ACHN (cell line): ENCODE results near the gene TPSG1.
"Not testable (repeated sequence)": the region's sequence is repeated elsewhere in the genome, so short reads cannot be mapped to it uniquely, and the experiment has no call there.

Experiments
- DNase-seq: peaks from one replicate; pipeline ENCODE4 v3.0.0-alpha.2; 2015
- in situ Hi-C: cut with HindIII; loops from 2 replicates; pipeline ENCODE4 v1.10.0; 2017; ENCODE audit warnings: low sequenced_read_pairs, low pct_ligation_motif_present, low pct_unique_long_range_greater_than_20kb

TPSG1 gene

DNA sequence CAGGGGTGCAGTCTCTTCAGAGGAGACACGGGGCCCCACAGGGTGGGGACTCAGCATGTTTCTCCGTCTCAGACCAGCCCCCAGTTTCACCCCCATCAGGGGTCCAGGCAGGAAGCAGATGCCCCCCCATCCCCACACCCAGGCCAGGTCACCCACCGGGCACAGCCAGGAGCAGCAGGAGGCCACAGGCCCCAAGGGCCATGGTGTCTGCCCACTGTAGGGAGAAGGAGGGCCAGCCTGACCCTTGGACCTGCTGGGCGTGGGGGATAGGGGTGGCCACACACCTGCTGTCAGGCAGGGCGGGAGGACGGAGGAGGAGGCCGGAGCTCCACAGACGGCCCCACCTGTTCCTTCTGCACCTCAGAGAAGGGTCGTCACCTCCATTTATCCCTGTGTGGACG is at the start of gene TPSG1:
Gene TPSG1 (minus strand): TSS at position 218 of the 401 bp plus-strand sequence. CDS start 16 bp downstream, at position 202.
- no peak for DNase-seq
- in situ Hi-C loops: no loop called here

DNA sequence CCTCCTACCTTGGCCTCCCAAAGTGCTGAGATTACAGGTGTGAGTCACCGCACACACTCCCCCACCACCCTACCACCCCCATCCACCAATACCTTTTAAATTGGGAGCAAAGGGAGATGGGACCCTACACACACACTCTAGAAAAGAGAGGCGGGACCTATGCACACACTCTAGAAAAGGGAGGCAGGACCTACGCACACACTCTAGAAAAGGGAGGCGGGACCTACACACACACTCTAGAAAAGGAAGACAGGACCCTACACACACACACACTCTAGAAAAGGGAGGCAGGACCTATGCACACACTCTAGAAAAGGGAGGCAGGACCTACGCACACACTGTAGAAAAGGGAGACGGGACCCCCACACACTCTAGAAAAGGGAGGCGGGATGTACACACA is 49.7 kb upstream of the TPSG1 start:
- in situ Hi-C loops: loop anchor here (25.0 kb wide), 2 partner anchors 113 to 137 kb away; no protein-coding TSS in a partner anchor
- DNase-seq: no peak

DNA sequence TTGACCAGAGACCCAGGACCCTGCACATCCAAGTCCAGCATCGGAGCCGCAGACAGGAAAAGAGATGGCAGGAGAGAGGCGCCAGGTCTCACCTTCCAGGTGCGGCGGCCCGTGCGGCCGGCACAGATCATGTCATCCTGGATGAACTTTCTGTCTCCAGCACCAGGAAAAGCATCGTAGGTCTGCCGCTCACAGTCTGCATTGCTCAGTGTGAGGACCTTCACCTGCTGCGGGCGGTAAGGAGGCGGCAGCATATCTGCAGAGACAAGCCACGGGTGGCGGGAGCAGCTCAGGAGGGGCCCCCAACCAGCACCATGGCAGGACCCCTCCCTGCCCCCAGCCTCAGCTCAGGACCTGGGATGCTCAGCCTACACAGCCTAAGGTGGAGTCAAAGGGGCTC is 48.7 kb upstream of the TPSG1 start:
- DNase-seq: no peak
- in situ Hi-C loops: no loop called here

DNA sequence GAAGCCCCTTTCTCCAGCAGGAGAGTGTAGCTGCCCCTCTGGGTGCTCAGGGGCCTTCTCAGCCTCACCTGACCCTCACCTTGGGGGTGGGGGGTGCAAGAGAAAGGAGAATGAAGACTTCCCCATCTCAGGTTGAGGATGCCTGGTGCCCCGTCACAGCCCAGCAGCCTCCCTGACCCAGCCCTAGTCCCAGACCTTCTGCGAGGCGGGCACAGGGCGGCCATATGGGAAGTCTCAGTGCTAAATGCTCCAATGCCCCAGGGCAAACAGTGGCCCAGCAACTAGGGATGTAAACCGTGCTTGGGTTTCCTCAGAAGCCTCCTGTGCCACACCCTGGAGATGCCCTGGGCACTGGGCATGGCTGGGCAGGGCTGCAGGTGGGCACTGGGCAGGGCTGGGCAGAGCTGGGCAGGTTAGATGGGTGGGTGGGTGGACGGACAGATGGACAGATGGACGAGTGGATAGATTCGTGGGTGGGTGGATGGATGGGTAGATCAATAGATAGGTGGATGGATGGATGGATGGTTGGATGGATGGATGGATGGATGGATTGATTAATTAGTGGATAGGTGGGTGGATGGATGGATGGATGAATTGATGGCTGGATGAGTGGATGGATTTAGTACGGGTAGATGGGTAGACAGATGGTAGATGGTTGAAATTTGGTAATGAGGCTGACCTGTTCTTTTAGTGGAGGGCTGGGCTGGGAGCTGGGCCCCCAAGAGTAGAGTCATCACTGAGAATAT is 47.6 kb upstream of the TPSG1 start:
- in situ Hi-C loops: no loop called here
- no peak for DNase-seq

DNA sequence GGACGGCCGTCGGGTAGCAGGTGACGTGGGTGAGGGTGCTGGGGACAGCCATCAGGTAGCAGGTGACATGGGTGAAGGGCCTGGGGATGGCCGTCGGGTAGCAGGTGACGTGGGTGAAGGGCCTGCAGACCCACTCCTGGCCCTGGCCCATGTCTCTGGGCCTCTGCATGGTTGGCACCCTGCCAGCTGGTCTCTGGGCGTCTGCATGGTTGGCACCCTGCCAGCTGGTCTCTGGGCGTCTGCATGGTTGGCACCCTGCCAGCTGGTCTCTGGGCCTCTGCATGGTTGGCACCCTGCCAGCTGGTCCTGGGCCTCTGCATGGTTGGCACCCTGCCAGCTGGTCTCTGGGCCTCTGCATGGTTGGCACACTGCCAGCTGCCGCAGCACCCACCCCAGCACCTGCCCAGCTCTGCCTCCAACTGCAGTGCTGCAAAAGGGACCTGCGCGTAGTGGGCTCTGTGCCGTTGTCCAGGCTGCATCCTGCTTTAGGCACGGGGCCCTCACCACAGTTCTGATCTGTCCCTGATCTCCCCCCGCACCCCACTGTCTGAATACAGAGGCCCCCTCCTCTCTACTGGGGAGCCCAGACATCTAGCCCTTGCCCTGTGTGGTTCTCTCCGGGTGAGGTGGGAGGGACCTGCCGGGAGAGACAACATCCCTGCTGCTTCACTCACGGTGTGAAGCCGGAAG is 46.8 kb upstream of the TPSG1 start:
- in situ Hi-C loops: not testable (repeated sequence)
- peak; percentile 16 for DNase-seq

DNA sequence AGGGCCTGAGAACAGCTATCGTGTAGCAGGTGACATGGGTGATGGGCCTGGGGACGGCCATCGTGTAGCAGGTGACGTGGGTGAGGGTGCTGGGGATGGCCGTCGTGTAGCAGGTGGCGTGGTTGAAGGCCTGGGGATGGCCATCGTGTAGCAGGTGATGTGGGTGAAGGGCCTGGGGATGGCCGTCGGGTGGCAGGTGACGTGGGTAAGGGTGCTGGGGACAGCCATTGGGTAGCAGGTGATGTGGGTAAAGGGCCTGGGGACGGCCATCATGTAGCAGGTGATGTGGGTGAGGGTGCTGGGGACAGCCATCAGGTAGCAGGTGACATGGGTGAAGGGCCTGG is 46.3 kb upstream of the TPSG1 start:
- no peak for DNase-seq
- in situ Hi-C loops: no loop called here

DNA sequence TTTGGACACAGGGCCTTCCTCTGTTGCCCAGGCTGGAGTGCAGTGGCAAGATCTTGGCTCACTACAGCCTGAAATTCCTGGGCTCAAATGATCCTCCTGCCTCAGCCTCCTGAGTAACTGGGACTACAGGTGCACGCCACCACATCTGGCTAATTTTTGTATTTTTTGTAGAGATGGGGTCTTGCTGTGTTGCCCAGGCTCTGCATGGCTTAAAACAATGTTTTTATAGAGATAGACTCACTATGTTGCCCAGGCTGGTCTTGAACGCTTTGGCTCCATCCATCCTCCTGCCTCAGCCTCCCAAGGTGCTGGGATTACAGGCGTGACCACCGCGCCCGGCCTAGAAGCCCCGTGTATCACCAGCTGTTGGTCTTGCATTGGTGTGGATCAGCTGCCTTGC is 44.4 kb upstream of the TPSG1 start:
- in situ Hi-C loops, DNase-seq: not testable (repeated sequence)

DNA sequence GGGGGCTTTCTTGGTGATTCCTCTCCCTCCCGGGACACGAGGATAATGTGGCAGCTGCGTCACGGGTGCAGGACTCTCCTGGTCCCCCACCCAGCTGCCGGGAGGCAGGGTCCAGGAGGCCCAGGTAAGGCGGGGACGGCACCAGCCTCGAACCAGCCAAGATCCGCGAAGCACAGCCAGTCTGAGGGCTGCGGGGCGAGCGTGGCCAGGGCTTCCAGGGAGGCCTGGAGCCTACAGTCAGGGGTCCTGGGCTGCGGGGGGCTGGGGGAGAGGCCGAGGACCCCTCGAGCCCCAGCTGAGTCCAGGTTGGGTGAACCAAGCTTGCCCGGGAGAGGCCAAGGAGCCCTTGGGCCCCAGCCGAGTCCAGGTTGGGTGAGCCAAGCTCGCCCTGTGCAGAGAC is 40.8 kb upstream of the TPSG1 start:
- DNase-seq: no peak
- in situ Hi-C loops: no loop called here

DNA sequence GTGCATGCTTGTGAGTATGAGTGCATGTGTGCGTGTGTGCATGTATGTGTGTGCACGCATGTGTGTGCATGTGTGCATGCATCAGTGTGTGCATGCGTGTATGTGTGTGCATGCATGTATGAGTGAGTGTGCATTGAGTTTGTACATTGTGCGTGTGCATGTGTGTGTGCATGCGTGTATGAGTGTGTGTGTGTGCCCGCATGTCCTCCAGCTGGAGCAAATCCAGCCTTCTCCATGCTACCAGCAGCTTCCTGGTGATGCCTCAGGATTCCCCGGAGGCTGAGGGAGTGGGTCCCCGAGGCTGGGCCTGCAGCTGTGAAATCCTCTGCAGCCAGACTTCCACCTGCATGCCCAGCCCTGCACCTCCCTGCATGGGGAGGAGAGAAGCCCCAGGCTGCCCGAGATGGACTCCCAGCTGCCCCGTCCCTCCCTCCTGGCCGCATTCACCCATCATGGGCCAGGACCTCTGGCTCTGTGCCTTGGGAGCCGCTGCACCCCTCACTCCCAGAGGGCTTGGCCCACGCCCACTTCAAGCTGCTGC is 40.1 kb upstream of the TPSG1 start:
- in situ Hi-C loops: no loop called here
- no peak for DNase-seq

DNA sequence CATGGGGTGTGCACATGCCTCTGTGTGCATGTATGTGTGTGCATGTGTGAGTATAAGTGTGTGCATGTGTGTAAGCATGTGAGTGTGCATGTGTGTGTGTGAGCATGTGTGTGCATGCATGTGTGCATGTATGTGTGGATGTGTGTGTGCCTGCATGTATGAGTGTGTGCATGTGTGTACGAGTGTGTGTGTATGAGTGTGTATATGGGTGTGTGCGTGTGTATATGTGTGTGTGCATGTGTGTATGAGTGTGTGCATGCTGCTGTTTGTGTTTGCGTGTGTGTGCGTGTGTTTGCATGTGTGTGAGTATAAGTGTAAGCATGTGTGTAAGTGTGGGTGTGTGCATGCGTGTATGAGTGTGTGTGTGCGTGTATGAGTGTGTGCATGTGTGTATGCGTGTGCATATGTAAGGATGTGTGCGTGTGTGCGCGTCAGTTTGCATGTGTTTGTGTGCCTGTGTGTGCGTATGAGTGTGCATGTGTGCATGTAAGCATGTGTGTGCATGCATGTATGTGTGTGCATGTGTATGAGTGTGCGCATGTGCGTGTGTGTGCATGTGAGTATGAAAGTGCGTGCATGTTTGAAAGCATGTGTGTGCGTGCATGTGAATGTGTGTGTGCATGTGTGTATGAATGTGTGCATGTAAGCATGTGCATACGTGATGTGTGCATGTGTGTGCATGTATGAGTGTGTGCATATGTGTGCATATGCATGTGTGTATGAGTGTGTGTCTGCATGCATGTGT is 39.4 kb upstream of the TPSG1 start:
- DNase-seq: no peak
- in situ Hi-C loops: no loop called here

DNA sequence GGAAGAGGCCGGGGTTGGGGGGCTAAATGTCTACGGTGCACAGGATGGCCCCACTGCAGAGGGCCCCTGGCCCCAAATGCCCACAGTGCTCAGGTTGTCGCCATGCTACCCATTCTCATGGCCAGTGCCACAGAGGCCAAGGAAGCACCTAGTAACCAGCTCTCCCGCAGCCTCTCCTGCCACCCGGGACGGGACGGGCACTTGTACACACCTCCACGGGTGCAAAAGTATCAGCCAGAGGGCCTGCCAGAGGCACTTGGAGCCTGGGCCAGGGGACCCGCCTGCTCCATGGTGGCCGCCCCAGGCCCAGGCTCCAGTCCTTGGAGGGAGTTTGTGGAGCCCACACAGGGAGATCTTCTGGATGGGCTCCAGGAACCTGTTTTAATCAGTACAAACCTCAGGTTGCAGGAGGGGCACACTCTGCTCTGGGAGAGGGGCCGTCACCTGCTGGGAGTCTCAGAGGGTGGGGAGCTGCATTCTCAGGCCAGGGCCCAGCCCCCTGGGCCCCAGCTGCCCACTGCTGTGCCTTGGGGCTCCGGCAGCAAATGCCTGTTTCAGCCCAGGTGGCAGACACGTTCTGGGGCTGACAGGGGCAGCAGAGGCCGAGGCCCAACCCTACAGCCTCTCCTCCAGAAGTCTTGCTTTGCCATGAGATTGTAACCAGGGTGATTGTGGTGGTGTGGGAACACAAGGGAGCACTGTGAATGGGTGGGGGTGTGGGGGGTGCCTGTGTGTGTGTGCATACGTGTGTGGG is 38.7 kb upstream of the TPSG1 start:
- no peak for DNase-seq
- in situ Hi-C loops: no loop called here

DNA sequence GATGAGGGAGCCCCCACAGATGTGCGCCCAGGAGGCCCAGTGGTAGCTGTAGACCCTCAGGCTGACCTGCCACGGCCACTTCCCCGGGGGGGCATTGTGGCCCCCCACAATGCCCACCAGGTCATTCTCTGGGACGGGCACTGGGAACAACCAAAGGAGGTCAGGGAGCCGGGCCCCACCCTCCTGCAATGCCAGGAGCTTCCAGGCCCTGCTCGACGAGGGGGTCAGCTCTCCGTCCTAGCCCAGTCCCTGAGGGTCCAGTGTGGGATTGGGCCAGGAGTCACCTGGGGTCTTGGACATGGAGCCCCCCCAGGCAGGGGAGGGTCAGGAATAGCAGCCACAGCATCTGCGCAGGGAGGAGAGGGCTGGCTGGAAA is 37.8 kb upstream of the TPSG1 start:
- in situ Hi-C loops: no loop called here

DNA sequence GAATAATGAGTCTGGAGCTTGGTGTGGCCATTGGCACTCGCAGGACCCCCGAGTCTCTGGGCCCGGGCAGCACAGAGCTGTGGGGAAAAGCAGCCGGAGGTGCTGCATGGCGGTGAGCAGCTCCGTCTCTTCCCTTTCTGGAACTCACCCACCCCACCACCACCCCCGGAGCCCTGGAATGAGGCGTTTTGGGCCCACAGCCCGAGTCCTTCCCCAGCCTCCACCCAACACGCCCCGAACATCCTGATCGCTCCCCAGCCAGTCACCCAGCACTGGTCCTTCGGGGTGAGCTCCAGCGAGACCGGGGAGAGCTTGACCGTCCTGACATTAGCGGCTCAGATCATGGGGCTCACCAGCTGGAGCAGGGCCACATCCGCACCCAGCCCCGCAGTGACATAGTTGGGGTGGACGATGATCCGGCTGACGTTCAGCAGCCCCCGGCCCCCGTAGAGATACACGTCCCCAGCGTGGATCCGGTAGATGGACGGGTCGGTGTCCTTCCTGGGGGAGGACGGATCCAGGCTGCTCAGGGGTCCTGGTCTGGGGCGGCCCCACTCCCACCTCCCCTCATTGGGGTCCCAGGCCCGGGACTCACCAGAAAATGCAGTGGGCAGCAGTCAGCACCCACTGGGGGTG is 37.3 kb upstream of the TPSG1 start:
- in situ Hi-C loops: no loop called here

More for the DNA sequence above, 37.8 kb upstream of the TPSG1 start:
- DNase-seq: no peak

DNA sequence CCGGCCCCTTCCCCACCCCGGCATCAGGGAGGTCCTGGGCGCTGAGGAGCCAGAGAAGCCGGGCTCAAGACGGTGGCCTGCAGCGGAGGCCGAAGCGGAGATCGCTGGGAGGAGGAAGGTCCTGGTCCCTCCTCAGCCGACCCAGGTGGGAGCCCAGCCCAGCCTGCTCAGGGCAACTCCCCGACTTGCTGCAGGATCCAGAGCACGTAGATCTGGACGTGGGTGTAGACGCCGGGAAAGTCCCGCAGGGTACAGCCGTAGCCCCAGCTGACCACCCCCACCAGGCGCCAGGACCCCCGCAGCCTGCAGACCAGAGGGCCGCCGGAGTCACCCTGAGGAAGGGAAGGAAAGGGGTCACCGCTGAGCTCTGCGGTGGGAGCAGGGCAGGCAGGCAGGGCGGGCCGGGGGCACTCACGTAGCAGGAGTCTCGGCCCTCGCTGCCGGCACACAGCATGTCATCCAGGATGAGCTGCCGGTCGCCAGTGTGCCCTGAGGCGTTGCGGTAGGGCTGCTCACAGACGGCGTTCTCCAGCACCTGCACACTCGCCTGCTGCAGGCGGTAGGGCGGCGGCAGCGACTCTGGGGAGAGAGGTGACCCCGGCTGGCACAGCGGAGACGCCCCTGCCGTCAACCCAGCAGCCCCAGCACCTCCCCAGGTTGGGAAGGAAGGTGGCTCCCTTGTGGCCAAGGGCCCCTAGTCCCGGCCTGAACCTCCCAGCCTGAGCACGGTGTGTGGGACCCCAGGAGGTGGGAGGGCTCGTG is 36.2 kb upstream of the TPSG1 start:
- no peak for DNase-seq

More for the DNA sequence above, 37.3 kb upstream of the TPSG1 start:
- no peak for DNase-seq

DNA sequence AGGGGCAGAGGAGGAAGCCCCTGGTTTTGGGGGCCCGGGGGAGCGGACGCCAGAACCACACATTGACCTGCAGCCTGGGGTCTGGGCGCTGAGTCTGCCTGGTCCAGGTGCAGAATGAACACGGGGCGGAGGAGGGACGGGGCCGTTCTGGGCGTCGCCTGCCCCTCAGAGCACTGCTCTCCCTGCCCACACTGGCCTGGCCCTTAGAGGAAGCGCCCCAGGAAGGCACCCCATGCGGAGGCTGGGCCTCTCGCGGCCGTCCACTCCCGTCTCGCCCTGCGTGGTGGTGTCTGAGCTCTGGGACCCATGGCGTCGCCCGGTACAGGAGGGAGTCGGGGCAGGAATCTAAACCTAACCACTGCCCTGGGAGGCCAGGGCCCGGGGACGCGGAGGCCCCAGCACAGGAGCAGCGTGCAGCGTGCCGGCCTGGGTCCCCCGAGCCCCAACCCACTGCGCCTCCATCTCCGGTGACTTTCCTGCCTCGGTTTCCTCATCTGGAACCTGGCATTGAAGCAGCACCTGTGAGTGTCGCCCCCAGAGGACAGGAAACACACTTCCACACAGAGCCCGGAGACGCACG is 35.1 kb upstream of the TPSG1 start:
- DNase-seq: no peak
- in situ Hi-C loops: no loop called here

More for the DNA sequence above, 36.2 kb upstream of the TPSG1 start:
- in situ Hi-C loops: no loop called here

DNA sequence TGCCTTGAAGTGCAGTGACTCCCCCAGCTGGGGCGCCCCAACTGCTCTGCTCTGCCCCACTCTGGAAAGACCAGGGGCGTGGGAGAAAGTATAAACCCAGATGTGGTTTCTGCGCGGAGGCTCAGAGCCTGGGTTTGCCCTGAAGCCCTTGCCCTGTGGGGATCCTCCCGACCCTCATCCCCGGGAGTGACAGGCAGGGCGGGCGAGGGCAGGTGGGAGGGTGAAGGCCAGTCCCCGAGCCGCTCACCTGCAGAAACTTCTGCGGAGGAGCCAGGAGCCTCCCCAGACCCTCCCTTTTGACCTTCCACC is 34.6 kb upstream of the TPSG1 start:
- in situ Hi-C loops: no loop called here
- DNase-seq: no peak
